IPS-18a (cell line): ENCODE data around the gene ENDOD1.

Source experiments
- H3K27ac ChIP-seq: one replicate; pipeline ENCODE4 v1.5.1; 2013; ENCODE audit warnings: low read length
- H3K27me3 ChIP-seq: one replicate; pipeline ENCODE4 v1.6.1; 2013; ENCODE audit warnings: mild to moderate bottlenecking, low read length; ENCODE audit not compliant: control insufficient read depth, insufficient read depth
- H3K36me3 ChIP-seq: one replicate; pipeline ENCODE4 v1.6.1; 2013; ENCODE audit warnings: low read depth, low read length; ENCODE audit not compliant: control insufficient read depth
- H3K4me1 ChIP-seq: one replicate; pipeline ENCODE4 v1.6.1; 2013; ENCODE audit warnings: low read depth, low read length; ENCODE audit not compliant: control insufficient read depth
- H3K4me3 ChIP-seq: one replicate; pipeline ENCODE4 v1.5.1; 2013; ENCODE audit warnings: low read length
- H3K9ac ChIP-seq: one replicate; pipeline ENCODE4 v1.6.1; 2013; ENCODE audit warnings: mild to moderate bottlenecking, low read length, moderate library complexity
- H3K9me3 ChIP-seq: one replicate; pipeline ENCODE4 v1.6.1; 2013; ENCODE audit warnings: low read depth, low read length; ENCODE audit not compliant: control insufficient read depth

ENDOD1 gene

DNA sequence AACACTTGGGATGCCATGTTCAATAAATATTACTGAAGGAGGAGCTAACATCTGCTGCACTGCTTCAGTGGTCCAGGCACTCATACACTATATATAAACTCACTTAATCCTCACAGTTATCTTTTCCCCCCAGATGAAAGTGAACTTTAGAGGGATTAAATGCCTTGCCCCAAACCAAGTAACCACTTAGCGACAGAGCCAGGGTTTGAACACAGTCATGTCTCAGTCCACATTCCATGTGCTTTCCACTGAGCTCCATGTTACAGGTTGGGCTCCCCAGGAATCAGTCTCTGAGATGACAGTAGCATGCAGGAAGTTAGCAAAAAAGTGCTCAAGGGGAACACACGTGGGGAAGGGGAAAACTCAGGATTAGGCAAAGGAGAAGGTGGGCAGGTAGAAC lies 59.3 kb downstream of the ENDOD1 start:
- Histone ChIP-seq H3K27me3 (peaks cover 74% of the 10 kb centered on the region), H3K9ac (no peak overlapping the region), H3K4me3 (no peak overlapping the region), H3K9me3 (no peaks in the 10 kb centered on the region), H3K36me3 (no peaks in the 10 kb centered on the region), H3K4me1 (peaks cover 10% of the 10 kb centered on the region), H3K27ac (no peak overlapping the region)

DNA sequence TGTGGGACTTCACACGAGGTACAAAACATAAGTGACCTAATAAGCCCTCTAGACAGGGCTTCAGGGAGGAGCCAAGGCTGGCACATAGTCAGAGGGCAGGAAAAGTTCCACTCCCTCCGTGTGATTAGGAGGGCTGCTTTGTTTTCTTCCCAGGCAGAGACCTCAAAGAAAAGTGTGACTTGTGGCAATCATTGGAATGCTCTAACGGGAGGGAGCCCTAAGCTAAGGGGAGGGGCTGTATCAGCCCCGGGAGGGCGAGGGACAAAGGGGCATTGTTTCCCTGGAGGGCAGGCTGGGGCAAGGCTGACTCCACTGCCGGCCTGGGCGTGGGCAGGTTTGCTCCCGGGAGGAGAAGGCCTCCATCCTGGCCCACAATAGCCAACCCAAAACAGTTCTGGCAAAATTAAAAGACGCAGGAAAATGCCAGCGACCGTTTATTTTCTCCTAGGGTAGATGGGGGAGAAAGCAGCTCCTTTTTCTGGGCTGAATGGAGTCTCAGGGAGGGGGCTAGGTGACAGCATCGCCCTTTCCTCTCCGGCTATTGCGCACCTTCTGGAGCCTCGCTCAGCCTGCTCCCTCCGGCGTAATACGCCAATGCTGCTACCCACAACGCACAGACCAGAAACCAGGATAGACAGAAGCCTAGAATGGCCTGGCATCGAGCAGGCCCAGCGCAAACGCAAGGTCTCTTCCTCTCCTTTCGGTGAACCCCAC lies 60.2 kb downstream of the ENDOD1 start:
- H3K27me3 ChIP-seq, result peaks cover 65% of the 10 kb centered on the region
- H3K4me1 ChIP-seq, result peaks cover 10% of the 10 kb centered on the region
- H3K4me3 ChIP-seq, result peak overlapping the region; percentile 67
- H3K9ac ChIP-seq, result peak overlapping the region; percentile 30
- H3K36me3 ChIP-seq, result no peaks in the 10 kb centered on the region
- H3K27ac ChIP-seq, result no peak overlapping the region
- no peaks in the 10 kb centered on the region for H3K9me3 ChIP-seq

DNA sequence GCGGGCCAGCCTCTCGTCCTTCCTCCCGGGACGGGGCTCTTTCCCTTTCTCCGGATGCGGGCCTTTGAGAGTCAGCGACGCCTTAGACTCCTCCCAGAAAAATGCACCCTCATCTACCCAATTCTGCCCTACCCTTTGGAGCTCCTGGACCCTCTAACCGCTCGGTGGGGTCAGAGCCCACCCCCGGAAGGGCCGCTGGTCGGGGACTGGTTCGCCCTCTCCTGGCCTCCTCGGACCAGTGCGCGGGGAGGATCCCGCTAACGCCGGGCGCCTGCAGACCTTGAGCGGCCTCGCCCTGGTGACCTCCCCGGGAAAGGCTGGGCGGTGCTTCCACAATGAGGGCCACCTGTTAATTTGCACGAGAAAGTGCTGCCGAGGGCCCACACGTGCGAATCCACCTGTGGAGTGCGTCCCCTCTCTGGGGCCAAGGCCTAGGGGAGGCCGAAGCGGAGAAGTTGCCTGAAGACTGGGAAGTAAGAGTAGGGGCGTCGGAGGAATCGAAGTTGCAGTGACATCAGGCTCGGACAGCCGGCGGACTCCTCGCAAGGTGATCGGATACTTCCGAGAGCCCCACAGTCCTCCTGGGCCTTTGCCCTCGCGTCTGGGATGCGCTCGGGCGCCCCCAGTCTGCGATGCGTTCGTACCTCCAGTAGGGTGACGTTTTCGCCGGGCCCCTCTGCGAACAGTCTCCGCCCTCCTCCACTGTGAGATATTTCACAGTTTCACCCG lies 61.5 kb downstream of the ENDOD1 start:
- Histone ChIP-seq H3K4me3 (peak overlapping the region; percentile 67), H3K4me1 (peaks cover 10% of the 10 kb centered on the region), H3K9me3 (no peaks in the 10 kb centered on the region), H3K27ac (no peak overlapping the region), H3K27me3 (peaks cover 52% of the 10 kb centered on the region), H3K9ac (peak overlapping the region; percentile 30), H3K36me3 (no peaks in the 10 kb centered on the region)

DNA sequence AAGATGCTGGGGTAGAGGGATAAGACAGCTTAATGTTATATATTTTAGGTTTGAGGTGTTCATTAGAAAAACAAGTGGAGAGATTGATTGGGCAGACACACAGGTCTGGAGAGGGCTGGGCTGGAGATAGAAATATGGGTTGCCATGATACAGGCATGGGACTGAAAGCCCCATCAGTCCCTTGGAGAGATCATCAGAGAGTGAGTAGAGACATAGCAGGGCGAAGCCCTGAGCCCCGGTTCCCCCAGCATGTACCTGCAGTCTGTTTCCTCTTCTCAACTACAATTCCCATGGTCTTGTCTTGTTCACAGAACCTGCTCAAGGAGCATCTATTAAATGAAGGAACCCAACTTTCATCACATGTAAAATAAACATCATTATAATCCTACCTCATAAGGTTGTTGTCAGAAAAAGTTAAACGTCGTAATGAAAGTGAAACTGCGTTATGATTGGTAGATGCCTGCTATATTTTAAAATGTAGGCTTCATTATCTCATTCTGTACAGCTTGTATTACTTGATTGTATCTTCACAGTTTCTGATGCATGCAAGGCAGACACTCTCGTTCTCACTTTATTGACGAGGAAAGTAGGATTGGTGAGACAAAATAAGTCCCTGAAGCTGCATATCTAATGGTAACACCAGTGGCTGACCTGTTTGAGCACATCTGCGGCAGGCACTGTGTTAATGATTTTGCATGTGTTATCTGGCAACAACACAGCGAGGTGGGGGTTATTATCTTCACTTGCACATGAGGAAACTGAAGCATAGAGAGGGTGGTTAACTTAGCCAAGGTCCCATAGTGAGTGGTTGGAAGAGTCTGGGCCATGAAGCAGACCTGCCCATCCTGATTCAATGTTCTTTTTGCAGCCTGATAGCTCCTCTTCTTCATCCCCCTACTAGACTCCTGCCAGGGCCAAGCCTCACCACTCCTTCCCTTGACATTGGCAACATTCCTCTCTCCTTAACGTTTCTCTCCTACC lies 63.5 kb downstream of the ENDOD1 start:
- Histone ChIP-seq H3K36me3 (no peaks in the 10 kb centered on the region), H3K27ac (no peak overlapping the region), H3K9me3 (no peaks in the 10 kb centered on the region), H3K4me1 (peaks cover 10% of the 10 kb centered on the region), H3K4me3 (no peak overlapping the region), H3K9ac (no peak overlapping the region), H3K27me3 (peaks cover 31% of the 10 kb centered on the region)

DNA sequence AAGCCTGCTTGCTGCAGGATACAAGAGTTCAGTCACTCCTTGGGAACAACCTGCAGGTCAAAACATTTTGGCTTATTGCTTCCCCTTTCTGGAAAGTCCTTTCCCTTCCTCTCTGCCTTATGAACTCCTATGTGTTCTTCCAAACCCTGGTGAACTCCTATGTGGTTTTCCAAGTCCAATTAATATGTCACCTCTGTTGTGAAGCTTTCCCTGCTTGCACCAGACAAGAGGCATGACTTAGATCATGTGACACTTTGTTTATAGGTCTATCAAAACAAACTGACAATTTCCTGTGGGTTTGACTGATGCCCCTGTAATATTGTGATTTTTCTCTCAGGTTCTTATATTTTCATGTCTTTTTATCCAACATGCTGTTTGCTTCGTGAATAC lies 64.2 kb downstream of the ENDOD1 start:
- Histone ChIP-seq H3K9ac (no peak overlapping the region), H3K36me3 (no peaks in the 10 kb centered on the region), H3K9me3 (no peaks in the 10 kb centered on the region), H3K27ac (no peak overlapping the region), H3K4me1 (peaks cover 10% of the 10 kb centered on the region), H3K4me3 (no peak overlapping the region), H3K27me3 (peaks cover 24% of the 10 kb centered on the region)

DNA sequence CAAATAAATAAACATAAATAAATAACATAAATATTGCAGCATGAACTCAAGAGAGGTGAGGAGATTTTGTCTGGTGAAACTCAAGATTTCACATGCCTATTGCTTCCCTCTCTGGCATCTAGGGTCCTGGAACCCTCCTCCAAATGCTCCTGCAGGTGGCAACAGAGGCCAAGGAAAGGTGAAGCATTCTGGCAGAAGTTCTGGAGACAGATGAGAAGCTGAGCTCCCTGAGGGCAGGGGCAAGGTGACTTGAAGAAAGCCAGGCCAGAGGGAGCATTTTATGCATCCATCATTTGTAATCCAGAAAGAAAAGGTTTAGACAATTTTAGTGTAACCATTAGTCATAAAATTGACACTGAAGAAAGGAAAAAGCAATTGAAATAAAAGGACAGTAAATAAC lies 64.9 kb downstream of the ENDOD1 start:
- Histone ChIP-seq H3K27ac (no peak overlapping the region), H3K9me3 (no peaks in the 10 kb centered on the region), H3K9ac (no peak overlapping the region), H3K36me3 (no peaks in the 10 kb centered on the region), H3K4me1 (peaks cover 9% of the 10 kb centered on the region), H3K4me3 (no peak overlapping the region), H3K27me3 (peaks cover 18% of the 10 kb centered on the region)

DNA sequence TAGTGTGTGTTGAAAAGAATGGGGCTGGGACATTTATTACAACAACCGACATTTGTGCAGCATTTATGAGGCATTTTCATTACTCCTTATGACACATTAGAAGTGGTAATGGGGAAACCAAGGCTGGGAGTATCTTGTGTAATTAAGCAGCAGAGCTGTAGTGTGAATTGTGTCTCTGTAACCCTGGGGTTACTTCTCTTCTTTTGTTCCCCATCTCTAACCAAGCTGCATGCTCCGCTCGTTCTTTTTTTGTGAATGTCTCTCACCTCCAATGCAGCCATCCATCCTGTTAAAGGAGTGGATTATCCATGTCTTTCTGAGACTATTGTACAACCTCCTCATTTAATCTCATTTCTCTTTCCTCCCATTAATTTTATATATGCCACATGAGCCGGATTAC lies 65.7 kb downstream of the ENDOD1 start:
- Histone ChIP-seq H3K27ac (no peak overlapping the region), H3K9me3 (no peaks in the 10 kb centered on the region), H3K36me3 (no peaks in the 10 kb centered on the region), H3K9ac (no peak overlapping the region), H3K4me3 (no peak overlapping the region), H3K27me3 (peaks cover 9% of the 10 kb centered on the region), H3K4me1 (peaks cover under 1% of the 10 kb centered on the region)

DNA sequence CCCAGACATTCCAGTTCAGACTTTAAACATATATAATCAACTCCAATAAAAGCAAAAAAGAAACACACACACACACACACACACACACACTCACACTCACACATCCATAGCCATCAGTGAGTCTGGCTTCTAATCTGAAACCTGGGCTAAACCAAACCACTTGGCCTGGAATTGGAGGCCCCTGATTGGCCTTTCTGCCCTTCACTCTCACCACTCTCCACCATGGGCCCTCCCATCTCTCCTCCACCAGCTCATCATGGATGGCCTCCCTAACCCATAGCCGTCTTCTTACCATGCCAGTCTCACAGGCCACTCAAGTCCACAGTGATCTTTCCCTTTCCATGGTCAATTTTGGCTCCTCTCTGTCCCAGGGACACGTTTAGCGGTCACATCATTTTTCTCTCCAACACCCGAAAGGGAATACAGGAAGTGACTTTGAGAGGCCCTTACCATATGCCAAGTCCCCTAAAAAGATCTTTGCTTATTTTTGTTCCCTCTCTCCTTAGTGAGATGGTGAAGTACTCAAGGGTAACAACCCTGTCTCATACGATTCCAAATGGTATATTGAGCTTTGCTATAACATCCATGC lies 66.6 kb downstream of the ENDOD1 start:
- H3K4me3 ChIP-seq, result no peak overlapping the region
- H3K27ac ChIP-seq, result no peak overlapping the region
- peaks cover under 1% of the 10 kb centered on the region for H3K27me3 ChIP-seq
- H3K9ac ChIP-seq, result no peak overlapping the region
- H3K4me1 ChIP-seq, result no peaks in the 10 kb centered on the region
- H3K36me3 ChIP-seq, result no peaks in the 10 kb centered on the region
- H3K9me3 ChIP-seq, result no peaks in the 10 kb centered on the region

DNA sequence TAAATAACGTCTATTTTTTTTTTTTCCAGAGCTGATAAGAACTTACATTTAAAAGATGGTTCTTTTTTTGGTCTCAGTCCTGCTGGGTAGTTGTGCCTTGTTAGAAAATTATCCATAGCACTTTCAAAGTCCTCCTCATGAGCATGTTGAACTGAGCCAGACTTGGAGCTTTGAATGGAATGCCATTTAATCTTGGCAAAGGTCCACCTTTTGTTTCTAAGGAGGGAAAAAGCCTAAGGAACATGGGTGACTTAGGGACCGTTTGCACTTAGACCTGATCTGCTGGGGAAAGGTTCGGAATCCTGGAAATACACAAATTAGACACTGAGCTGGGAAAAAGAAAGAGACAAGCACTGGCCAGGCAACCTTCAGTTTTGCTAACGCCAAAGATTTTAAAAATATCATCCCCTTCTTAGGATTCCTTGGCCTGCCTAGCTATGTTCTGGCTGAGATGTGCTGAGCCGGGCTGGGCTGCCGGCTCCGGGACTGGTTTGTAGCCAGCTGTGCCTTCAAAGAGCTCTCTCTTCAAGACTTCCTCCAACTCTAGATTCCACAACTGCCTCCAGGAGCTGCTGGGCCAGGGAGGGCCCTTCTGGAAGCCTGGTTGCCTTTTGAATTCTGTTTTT lies 67.4 kb downstream of the ENDOD1 start:
- Histone ChIP-seq H3K36me3 (no peaks in the 10 kb centered on the region), H3K9ac (no peak overlapping the region), H3K27me3 (no peaks in the 10 kb centered on the region), H3K27ac (no peak overlapping the region), H3K4me1 (no peaks in the 10 kb centered on the region), H3K4me3 (no peak overlapping the region), H3K9me3 (no peaks in the 10 kb centered on the region)

DNA sequence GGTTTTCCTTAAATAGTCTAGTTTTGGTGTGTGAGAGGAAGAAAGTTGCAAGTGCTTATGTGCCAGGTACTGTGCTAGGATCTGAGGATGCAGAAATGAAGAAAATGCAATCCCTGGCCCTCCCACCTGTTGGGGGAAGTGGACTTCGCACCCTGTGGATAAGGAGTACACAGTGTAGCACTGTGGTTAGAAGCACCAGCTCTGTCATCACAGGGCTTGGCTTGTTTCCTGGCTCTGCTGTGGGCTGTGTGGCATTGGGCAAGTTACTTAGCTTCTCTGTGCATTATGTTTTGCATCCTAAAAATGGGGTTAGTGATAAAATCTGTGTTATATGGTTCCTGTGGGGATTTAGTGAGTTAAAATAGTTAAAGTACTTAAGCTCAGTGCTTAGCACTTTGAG lies 68.2 kb downstream of the ENDOD1 start:
- Histone ChIP-seq H3K27ac (no peak overlapping the region), H3K9ac (no peak overlapping the region), H3K4me3 (no peak overlapping the region), H3K9me3 (no peaks in the 10 kb centered on the region), H3K4me1 (no peaks in the 10 kb centered on the region), H3K27me3 (no peaks in the 10 kb centered on the region), H3K36me3 (no peaks in the 10 kb centered on the region)

DNA sequence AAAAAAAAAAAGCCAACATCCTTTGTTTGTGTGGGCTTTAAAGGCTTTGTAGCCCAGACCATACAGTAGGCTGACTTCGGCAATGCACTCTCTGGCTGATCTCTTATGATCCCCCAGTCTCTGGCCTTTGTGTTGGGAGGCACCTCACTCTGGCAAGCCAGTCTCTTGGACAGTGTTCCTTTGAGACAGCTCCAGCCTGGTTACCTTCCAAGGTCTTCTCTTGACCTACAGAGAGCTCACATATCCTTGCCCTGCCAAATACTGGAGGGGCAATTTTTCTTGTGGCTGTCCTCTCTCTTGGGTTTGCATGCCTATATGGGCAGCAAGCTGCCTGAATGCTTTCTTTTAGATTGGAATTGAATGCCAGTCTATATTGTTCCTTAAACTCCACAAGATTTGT lies 71.6 kb downstream of the ENDOD1 start:
- H3K4me3 ChIP-seq, result no peak overlapping the region
- no peaks in the 10 kb centered on the region for H3K9me3 ChIP-seq
- no peaks in the 10 kb centered on the region for H3K4me1 ChIP-seq
- H3K9ac ChIP-seq, result no peak overlapping the region
- no peaks in the 10 kb centered on the region for H3K27me3 ChIP-seq
- H3K27ac ChIP-seq, result no peak overlapping the region
- H3K36me3 ChIP-seq, result no peaks in the 10 kb centered on the region
